Activated T-helper 1 cell treated with anti-CD3 and anti-CD28 coated beads, Interleukin-12 subunit alpha, Interleukin-12 subunit beta, Interleukin-2, Interleukin-4 antibody, amounts not matched to agents 30 ng/mL and 10 ng/mL and 1 ng/mL, durations not matched to agents 14 hours and 24 hours and 36 hours (primary cell): ENCODE data around the gene CSTPP1. TPM values are rescaled to one million over a fixed set of nuclear protein-coding genes. Genes with fewer than 3 reads are reported as not detected.
"Not testable (repeated sequence)": the region's sequence is repeated elsewhere in the genome, so short reads cannot be mapped to it uniquely, and the experiment has no call there.

Experiments used
- DNase-seq: peaks from one replicate; pipeline ENCODE4 v3.0.0; 2021; ENCODE audit warnings: low spot score
- H3K27ac Mint-ChIP-seq: one replicate; pipeline ENCODE4 v1.8.0; 2021; ENCODE audit warnings: mild to moderate bottlenecking, mixed read lengths
- H3K27me3 Mint-ChIP-seq: one replicate; pipeline ENCODE4 v1.8.0; 2022; ENCODE audit warnings: mild to moderate bottlenecking, moderate library complexity, mixed read lengths; ENCODE audit not compliant: insufficient read depth
- H3K36me3 Mint-ChIP-seq: one replicate; pipeline ENCODE4 v1.8.0; 2021; ENCODE audit warnings: low read depth, mixed read lengths
- H3K4me1 Mint-ChIP-seq: one replicate; pipeline ENCODE4 v1.8.0; 2021; ENCODE audit warnings: low read depth, mixed read lengths
- H3K4me3 Mint-ChIP-seq: one replicate; pipeline ENCODE4 v1.8.0; 2021; ENCODE audit warnings: mild to moderate bottlenecking, moderate library complexity, mixed read lengths
- H3K9me3 Mint-ChIP-seq: one replicate; pipeline ENCODE4 v1.8.0; 2021; ENCODE audit warnings: mixed read lengths
- intact Hi-C: fragments of 100-400 bp; cut with micrococcal nuclease; formaldehyde crosslinking; loops from one replicate; pipeline ENCODE4 v1.15.1; 2024
- total RNA-seq: library from RNA; stranded (reverse); gene quantifications from 2 replicates; pipeline ENCODE4 v1.2.3, GENCODE V29; 2022

The CSTPP1 gene
- total RNA-seq, 1 donor from 2014 or later: 16.7 TPM

DNA sequence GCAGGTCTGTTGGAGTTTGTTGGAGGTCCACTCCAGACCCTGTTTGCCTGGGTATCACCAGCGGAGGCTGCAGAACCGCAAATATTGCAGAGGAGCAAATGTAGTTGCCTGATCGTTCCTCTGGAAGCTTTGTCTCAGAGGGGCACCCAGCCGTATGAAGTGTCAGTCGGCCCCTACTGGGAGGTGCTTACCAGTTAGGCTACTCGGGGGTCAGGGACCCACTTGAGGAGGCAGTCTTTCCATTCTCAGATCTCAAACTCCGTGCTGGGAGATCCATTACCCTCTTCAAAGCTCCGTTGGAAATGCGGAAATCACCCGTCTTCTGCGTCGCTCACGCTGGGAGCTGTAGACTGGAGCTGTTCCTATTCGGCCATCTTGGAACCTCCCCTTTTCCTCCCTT is 61.2 kb downstream of the CSTPP1 start:
- H3K4me3 Mint-ChIP-seq, H3K4me1 Mint-ChIP-seq, H3K9me3 Mint-ChIP-seq, intact Hi-C loops, H3K27me3 Mint-ChIP-seq, DNase-seq, H3K27ac Mint-ChIP-seq, H3K36me3 Mint-ChIP-seq: not testable (repeated sequence)

DNA sequence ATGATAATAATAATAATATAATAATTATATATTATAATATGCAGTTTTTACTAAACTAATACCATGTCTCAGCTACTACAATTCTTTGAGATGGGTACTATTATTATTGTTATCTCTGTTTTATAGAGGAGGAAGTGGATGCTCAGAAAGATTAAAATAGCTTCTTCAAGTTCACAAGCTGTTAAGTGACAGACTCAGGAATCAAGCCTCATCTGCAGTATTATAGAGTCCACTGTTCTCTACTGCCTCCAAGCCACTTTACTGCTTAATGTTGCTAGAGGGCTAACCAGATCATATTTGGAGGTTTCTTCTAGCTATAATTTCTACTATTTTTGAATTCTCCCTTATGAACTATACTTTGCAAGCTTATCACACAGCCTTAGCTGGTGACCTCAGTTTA is 62.7 kb downstream of the CSTPP1 start:
- Mint-ChIP-seq H3K27me3 (no peaks in the 10 kb centered on the region), H3K27ac (no peak overlapping the region), H3K36me3 (peaks cover 3% of the 10 kb centered on the region), H3K4me3 (no peak overlapping the region), H3K4me1 (peaks cover 21% of the 10 kb centered on the region), H3K9me3 (no peaks in the 10 kb centered on the region)
- intact Hi-C loops: no loop called here
- DNase-seq: no peak

DNA sequence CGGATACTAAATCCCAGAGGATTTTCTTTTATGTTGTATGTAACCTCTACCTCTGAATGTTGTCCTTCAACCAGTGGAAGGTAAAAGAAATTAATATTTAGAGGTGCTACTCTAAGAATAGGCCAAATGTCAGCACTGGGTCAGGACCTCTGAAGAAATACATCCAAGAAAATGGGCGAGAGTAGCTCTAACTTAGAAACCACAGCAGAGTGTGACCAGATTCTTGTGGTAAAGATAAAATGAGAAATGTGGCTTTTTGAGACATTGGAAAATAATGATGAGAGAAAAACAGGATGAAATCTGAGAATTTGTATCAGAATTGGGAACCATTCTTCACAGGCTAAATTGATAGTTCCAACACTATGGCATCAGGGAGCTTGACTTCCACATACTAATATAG is 63.5 kb downstream of the CSTPP1 start:
- H3K36me3 Mint-ChIP-seq: peaks cover 5% of the 10 kb centered on the region
- DNase-seq: no peak
- H3K9me3 Mint-ChIP-seq: no peaks in the 10 kb centered on the region
- intact Hi-C loops: no loop called here
- no peaks in the 10 kb centered on the region for H3K27me3 Mint-ChIP-seq
- H3K4me3 Mint-ChIP-seq: no peak overlapping the region
- peaks cover 27% of the 10 kb centered on the region for H3K4me1 Mint-ChIP-seq
- no peak overlapping the region for H3K27ac Mint-ChIP-seq

DNA sequence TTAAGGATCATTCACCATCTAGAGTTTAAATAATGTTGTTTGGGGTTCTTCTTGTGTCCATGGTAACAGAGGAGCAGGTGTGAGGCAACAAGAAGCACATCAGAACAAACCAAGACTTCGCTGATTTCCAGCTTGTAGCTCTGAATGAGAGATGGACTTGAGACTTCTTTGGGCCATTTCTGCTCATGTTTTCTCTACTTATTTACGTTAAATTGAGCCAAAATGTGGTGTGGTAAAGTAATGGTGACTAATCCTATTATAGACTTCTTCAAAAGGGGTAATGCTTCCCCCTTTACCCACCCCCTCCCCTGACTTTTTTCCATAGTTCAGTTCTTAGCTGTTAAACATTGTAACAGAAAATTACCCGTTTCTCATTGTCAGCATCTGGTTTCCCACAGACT is 65.2 kb downstream of the CSTPP1 start:
- no peak for DNase-seq
- Mint-ChIP-seq H3K27ac (no peak overlapping the region), H3K27me3 (no peaks in the 10 kb centered on the region), H3K36me3 (peaks cover 5% of the 10 kb centered on the region), H3K9me3 (no peaks in the 10 kb centered on the region), H3K4me3 (no peak overlapping the region), H3K4me1 (peaks cover 27% of the 10 kb centered on the region)
- intact Hi-C loops: no loop called here

DNA sequence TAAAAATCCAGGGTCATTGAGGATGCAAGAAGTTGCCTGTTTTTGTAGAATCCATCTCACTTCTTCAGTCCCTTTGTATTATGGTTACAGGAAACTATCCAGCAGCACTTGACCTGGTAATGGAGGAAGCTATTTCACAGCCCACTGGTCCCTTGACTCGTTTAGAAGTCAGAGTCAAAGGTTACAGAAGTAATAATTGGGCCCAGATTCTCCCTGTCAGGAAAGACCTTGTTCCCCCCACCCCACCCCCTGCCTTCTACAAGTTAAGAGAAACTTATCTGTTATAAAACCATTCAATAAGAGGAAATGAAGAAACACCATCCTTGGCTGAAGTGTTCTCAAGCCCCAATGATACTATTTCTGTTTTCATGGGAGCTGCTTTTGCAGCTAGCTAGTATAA is 65.8 kb downstream of the CSTPP1 start:
- H3K27ac Mint-ChIP-seq: no peak overlapping the region
- H3K36me3 Mint-ChIP-seq: peaks cover 5% of the 10 kb centered on the region
- no peaks in the 10 kb centered on the region for H3K27me3 Mint-ChIP-seq

DNA sequence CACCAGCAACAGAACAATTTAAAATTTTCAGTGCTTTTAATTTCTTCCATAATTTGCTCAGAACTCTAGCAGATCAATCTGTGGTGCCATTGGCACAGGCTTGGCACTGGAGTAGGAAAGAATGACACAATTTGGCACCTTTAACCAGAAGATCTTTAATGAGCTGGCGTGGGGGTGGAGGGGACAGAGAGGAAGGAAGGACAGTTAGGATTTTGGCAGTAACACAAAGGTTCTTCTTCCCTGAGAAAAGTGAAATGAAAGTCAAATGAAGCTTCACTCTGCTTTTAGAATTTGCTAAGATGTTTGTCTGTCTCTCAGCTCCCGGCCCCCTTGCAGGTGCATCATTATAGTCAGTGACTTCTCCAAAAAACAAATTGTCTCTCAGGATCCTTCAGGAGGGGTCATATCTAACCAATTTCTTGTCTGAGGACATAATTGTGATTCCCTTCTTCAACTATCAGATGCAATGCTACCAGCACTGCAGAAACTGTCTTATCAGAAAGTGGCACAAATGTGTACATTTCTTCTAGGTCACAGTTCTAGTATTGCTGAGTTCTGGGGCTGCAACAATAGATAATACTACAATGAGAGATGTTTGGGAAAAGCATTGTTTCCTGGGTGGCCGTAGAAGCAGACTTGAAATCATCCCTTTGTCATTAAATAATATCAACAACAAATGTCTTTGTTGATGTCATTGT is 66.8 kb downstream of the CSTPP1 start:
- intact Hi-C loops: no loop called here
- Mint-ChIP-seq H3K36me3 (peaks cover 2% of the 10 kb centered on the region), H3K4me3 (no peak overlapping the region), H3K27ac (no peak overlapping the region), H3K27me3 (no peaks in the 10 kb centered on the region), H3K9me3 (no peaks in the 10 kb centered on the region), H3K4me1 (peaks cover 27% of the 10 kb centered on the region)
- no peak for DNase-seq

More for the DNA sequence above, 65.8 kb downstream of the CSTPP1 start:
- Mint-ChIP-seq H3K9me3 (no peaks in the 10 kb centered on the region), H3K4me1 (peaks cover 27% of the 10 kb centered on the region), H3K4me3 (no peak overlapping the region)
- intact Hi-C loops: no loop called here
- DNase-seq: no peak

DNA sequence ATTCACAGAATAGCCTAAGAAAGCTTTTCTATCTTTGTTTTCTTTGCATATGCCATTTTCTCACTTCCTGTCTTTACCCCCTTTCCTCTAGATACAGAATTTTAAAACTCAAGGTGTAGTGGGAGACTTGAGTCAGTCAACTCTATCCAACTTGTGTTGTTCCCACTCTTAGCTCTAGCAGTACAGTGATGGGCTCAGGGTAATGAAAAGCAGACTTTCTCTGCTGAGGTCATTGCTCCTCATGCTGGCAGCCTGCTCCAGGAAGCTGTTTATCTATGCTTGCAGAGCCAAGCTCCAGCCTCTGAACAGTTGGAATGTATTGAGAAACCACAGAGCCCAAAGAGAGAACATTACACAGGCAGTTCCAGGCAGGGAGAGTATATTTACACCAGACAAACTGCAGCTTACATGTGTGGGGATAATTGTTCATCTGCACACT is 68.1 kb downstream of the CSTPP1 start:
- Mint-ChIP-seq H3K27me3 (no peaks in the 10 kb centered on the region), H3K27ac (no peak overlapping the region)

DNA sequence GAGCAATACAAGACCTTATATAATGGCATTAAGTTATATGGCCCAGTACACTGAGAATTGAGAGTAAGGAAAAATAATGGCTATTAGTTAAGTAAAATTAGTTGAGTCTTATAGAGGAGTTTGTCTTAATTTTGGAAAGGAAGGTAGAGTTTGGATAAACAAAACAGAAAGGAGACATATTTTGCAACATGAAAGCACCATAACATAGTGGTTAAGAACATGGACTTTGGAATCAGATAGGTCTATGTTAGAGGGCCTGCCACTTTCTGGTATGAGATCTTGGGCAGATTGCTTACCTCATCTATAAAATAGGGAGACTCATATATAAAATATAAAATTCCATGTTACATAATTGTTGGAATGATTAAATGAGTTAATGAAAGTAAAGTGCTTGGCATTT is 68.9 kb downstream of the CSTPP1 start:
- peaks cover 2% of the 10 kb centered on the region for H3K36me3 Mint-ChIP-seq
- no peak for DNase-seq
- peaks cover 19% of the 10 kb centered on the region for H3K4me1 Mint-ChIP-seq
- H3K4me3 Mint-ChIP-seq: no peak overlapping the region
- H3K9me3 Mint-ChIP-seq: no peaks in the 10 kb centered on the region
- H3K27ac Mint-ChIP-seq: no peak overlapping the region
- intact Hi-C loops: no loop called here
- H3K27me3 Mint-ChIP-seq: no peaks in the 10 kb centered on the region

More for the DNA sequence above, 68.1 kb downstream of the CSTPP1 start:
- no peak overlapping the region for H3K4me3 Mint-ChIP-seq
- H3K4me1 Mint-ChIP-seq: peaks cover 26% of the 10 kb centered on the region
- no peaks in the 10 kb centered on the region for H3K9me3 Mint-ChIP-seq
- peaks cover 2% of the 10 kb centered on the region for H3K36me3 Mint-ChIP-seq
- intact Hi-C loops: no loop called here
- no peak for DNase-seq

DNA sequence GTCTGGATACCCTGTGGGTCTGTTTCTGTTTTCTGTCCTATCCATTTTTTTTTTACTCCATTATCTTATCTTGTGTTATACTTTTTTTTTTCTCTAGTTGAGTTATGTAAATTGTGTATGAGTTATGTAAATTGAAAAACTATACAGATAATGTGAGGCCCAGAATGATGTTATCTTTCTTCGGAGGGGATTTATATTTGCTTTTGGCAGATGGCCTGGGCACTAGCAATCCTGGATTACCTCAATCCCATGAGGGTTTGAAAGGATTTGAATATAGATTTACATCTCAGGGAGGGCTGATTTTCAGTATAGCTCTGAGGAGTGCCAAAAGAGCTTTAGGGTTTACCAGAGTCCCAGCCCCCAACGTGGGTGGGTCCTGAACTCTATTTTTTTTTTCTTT is 71.0 kb downstream of the CSTPP1 start:
- no peak for DNase-seq
- intact Hi-C loops: no loop called here
- no peaks in the 10 kb centered on the region for H3K27me3 Mint-ChIP-seq
- H3K36me3 Mint-ChIP-seq: peaks cover 2% of the 10 kb centered on the region
- no peaks in the 10 kb centered on the region for H3K9me3 Mint-ChIP-seq
- no peak overlapping the region for H3K4me3 Mint-ChIP-seq
- H3K27ac Mint-ChIP-seq: no peak overlapping the region
- peaks cover 19% of the 10 kb centered on the region for H3K4me1 Mint-ChIP-seq

DNA sequence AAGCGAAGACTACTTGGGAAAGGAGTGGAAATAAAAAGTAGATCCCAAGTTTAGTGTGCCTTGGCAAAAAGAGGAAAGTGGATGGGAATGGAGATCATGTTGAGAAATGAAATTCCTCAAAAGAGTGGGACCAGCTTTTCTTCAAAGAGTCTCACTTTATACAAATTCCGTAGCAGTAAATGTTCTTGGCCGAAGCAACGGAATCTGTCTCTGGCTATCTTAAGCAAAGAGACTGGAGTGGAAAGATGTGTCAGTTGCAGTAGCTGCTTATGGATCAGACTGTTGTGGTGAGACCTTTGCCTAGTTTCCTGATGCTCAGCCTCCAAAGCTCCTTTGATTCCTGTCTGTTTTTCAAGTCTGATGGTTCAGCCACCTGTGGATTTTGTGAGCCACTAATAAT is 73.6 kb downstream of the CSTPP1 start:
- intact Hi-C loops: no loop called here
- DNase-seq: no peak
- Mint-ChIP-seq H3K9me3 (no peaks in the 10 kb centered on the region), H3K4me1 (no peaks in the 10 kb centered on the region), H3K27ac (no peak overlapping the region), H3K27me3 (peaks cover 2% of the 10 kb centered on the region), H3K36me3 (no peaks in the 10 kb centered on the region), H3K4me3 (no peak overlapping the region)

DNA sequence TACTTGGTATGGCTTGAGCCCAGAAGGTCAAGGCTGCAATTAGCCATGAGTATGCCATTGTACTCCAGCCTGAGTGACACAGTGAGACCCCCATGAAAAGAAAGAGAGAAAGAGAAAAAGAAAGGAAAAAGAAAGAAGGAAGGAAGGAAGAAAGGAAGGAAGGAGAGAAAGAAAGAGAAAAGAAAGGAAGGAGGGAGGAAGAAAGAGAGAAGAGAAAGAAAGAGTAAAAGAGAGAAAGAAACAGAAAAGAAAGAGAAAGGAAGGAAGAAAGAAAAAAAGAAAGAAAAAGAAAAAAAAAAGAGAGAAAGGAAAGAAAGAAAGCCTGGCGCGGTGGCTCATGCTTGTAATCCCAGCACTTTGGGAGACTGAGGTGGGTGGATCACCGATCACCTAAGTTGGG is 77.5 kb downstream of the CSTPP1 start:
- H3K27me3 Mint-ChIP-seq: peaks cover 2% of the 10 kb centered on the region
- no peak for DNase-seq
- no peak overlapping the region for H3K27ac Mint-ChIP-seq
- intact Hi-C loops: no loop called here
- H3K4me1 Mint-ChIP-seq: no peaks in the 10 kb centered on the region
- H3K9me3 Mint-ChIP-seq: no peaks in the 10 kb centered on the region
- H3K36me3 Mint-ChIP-seq: no peaks in the 10 kb centered on the region
- no peak overlapping the region for H3K4me3 Mint-ChIP-seq

DNA sequence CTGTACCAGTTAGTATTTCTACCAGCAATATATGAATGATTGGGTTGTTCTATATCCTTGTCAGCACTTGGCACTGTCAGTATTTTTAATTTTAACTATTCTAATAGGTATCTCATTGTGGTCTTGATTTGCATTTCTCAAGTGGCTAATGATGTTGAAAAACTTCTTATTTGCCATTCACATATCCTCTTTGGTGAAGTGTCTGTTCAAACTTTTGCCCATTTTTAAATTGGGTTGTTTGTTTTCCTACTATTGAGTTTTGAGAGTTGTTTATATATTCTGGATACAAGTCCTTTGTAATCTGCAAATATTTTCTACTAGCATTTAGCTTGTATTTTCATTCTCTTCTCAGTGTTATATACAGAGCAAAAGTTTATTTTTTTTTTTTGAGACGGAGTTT is 82.1 kb downstream of the CSTPP1 start:
- no peak for DNase-seq
- Mint-ChIP-seq H3K4me1 (no peaks in the 10 kb centered on the region), H3K27me3 (peaks cover 4% of the 10 kb centered on the region), H3K36me3 (no peaks in the 10 kb centered on the region), H3K9me3 (no peaks in the 10 kb centered on the region), H3K4me3 (no peak overlapping the region), H3K27ac (no peak overlapping the region)
- intact Hi-C loops: no loop called here

DNA sequence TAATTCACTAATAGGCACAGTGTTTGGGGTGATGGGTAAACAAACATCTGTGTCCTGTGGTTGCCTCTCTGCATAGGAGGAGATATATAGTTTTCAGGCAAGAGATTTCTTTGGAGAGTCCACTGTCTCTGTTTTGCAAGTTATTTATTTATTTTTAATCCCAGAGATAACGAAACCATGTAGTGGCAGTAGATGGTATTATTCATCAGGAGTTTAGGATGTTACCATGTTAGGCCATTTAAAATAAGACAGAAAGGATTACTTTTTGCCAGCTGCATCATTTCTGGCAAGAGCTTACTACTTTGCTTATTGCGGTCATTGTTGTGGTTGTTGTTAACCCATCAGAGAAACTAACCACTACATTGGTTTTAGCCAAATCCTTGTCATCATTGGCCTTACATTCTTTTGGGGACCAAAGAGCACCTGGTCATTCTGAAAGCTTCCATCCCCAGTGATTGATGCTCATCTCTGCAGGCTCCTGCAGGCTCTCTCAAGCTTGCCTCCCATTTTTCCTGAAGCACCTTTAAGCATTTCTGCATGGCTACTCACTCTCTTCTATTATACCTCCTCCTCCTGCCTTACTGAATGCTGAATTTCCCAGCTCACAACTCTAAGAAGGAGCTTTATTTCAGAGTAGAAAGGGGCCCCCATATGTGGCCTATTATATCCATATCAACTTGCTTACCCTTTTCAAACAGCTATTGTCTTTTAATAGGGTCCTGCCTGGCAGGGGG is 84.4 kb downstream of the CSTPP1 start:
- Mint-ChIP-seq H3K9me3 (no peaks in the 10 kb centered on the region), H3K4me3 (no peak overlapping the region), H3K36me3 (no peaks in the 10 kb centered on the region), H3K27ac (no peak overlapping the region), H3K27me3 (peaks cover 2% of the 10 kb centered on the region), H3K4me1 (no peaks in the 10 kb centered on the region)
- DNase-seq: no peak
- intact Hi-C loops: no loop called here
